NCI-H2081 treated with DMSO at 0.1 percent for 48 hours (cell line): ENCODE measurements around the gene MME.

ENCODE experiments used
- DNase-seq: peaks from one replicate; lab custom pipeline; 2025; lab: John Stamatoyannopoulos, UW

MME gene

DNA sequence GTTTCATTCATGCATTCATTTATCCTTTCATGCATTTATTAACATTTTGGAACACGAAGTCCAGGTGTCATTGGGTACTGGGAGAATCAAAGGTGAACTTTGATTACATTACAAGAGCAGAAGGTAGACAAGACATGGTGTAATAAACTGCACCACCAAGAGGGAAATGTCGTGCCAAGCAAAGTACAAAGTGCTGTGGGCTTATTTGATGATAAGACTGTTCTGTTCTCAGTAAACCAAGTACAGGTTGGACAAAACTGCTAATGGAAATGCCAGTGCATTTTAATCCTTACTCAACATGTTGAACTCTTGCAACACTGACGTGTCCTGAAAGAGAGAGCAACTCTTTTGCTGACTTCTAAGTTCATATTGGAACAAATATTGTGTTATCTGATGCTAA, 69.4 kb downstream of the MME start:
- DNase-seq, result no peak

DNA sequence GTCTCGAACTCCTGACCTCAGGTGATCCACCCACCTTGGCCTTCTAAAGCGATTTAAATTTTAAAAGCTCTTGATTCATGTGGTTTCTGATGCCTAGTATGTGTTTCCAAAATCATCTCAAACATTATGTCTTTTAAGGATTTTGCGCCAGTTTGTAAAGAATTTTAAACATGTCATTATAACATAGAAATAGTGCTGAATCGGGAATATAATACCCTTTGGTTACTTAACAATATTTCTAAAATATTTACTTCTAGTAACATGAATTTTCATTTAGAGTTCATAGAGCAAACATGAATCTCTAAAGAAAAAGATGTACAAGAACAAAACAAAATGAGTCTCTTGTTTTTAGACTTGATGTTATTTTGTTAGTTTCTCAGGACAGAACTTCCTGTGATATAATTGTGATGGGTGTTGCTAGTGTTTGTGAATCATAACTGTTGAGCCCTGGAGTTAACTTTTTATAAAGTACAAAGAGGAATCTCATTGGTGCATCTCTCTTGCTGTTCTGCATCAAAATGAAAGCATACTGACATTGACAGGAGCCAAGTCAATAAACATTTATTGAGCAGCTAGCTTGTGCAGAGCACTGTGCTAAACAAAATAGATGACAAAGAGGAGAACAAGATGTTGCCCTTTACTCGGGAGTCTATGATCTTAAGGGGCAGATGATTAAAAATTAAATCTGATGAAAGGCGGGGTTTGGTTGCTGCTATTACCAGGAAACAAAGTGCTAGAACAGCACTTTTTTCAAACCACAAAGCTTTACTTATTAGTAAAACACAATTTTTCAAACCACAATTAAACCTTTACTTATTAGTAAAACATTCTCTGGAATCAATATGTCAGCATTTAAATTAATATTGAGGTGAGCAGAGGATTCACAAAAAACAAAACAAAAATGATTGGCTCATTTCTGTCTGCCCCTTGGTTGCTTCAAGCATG, 73.4 kb downstream of the MME start:
- DNase-seq, result no peak

DNA sequence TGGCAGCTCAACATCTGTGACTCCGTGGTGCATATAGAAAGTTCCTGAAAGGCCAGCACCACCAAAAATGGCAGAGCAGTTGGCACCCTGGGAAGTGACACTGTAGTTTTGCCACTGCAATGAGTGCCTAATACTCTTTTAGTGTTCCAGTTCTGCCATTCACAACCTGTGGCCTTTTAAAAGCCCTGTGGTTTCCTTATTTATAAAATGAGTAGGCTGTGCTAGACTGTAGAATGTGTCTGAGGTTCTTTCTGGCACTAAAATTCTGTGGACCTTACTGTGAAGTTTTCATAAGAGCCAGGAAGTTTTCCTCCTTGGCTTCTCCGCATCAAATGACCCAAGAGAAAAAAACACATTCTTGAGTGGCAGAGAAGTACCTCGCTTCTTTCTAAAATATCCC, 74.1 kb downstream of the MME start:
- no peak for DNase-seq

DNA sequence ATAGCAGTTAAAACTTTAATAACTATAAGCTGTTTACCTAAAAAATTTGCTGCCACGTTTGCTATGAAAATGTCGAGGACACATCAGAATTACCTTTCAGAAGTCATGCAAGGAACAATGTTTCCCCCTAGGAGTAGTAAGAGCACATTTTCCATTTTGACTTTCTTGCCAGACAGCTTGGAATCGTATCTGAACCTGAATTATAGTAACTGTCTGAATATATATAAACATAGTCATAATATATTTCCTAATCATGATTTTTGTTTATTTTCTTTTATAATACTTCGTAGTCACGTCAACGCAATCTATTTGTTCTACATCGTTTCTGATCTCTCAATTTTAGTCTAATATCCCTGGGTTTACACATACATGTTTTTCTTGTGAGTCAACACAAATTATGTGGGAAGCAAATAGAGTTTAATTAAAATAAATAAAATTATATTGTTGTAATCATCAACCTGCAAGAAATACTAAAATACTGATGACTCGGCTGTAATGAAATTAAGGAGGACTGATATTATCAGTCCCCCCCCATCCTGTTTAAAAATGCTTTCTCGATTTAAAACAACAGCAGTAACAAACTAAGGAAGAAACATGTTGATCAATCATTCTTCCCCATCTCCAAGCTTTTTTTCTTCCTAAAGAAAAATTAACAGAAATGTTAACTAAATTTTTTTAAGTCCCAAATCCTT, 78.4 kb downstream of the MME start:
- DNase-seq, result no peak

DNA sequence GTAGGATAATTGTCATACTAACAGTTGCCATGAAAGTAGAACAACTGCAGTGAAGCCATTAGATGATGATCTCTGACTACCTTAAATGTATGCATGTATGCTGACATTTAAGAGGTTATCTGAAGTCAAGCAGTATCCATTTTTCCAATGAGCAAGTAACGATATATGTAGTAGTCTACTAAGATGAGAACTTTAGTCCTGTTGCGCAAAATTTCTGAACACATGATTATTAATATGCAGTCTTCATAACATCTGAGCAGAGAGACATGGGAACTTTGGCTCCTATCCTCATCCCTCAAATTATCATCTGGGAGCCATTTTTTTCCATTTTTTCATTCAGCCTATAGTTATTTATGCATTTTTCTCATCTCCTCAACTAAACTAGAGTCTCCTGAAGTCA, 79.2 kb downstream of the MME start:
- DNase-seq, result no peak

DNA sequence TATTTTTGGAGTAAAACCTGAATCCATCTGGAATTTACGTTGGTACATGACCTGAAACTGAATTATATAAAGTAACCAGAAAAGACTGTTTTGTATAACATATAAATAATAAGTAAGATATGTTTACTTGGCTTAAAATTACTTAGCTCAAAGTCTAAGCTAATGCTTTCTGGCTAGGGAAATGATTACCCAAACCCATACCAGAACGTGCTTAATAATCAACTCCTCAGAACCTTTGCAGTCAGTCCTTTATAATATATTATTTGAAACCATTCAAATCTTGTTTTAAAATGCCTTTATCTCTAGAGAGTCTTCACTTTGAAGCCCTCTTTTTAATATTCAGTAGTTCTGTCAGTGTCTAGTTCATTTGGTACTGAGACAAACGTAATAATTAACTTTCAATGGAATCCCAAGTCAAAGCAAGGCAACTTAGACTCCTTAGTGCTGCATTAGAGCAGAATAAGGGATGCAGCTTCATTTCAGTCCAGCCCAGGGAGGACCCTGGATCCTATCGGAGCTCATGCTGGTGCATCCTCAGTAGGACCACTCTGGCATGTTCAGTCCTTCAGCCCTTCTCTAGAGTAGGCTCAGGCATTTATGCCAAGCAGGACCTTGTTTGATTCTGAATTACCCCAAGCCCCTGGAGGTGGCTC, 81.6 kb downstream of the MME start:
- no peak for DNase-seq

DNA sequence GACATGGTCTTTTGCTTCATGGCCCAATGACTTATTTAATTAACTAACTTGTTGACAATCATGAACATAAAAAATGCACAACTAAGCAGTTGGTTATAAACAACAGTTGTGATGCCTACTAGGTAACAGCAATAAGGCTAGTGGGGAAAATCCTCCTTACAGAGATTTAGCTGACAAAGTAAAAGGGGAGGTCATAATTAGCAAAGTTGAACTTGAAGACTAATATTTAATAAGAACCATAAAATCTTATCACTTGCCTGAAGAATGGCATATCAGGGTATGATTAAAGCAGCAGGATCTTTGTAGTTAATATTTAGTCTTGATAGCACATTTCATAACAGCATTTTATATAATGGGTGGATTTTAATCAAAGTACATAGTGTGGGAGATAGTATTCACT, 84.2 kb downstream of the MME start:
- no peak for DNase-seq

DNA sequence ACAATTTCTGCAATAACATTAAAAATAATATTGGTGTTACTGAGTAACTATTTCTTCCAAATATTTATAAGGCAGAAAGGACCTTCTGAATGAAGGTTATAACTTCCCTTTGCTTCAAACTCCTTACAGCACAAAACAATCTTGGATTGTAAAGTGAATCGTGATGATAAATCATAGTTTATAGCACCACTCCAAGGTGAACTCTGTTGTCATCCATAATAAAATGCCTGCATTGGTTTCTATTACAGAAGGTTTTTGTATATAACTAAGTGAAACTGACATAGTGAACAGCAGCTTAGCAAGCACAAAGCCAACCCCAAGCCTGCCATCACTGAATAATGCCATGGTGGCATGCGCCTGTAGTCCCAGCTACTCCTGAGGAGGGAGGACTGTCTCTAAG, 86.3 kb downstream of the MME start:
- DNase-seq, result no peak

DNA sequence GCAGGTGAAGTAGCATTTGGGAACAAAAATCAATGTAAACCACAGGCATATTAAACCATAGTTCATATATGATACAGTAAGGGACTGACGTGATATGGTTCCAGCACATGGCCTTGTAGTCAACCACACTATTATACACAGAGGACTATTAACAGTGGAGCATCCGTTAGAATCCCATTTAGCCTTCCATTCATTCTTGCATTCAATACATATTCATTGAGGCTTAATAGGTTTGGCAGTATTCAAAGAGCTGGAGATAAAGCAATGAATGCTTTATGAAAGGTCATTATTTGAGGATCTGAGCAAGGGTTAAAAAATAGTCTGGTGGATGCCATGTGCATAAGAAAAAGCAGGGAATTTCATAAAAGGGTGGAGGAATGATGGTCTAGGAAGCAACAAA, 89.1 kb downstream of the MME start:
- no peak for DNase-seq

DNA sequence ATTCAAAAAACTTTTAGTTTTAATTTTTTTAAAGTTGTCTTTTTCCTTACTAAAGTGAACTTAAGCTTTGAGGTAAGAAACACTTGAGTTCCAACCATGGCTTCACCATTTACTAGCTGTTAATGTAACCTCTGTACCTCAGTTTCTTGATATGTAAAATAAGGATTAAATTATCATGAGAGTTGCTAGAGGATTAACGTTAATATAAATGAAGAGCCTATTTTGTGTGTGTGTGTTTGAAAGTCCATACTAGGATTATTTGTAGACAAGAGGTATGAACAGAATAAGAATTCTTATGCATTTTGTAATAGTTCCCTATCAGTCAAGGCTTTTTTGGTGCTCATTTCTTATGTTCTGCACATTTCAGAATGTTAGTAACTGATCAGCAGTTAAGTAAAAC, 93.7 kb downstream of the MME start:
- DNase-seq, result no peak

DNA sequence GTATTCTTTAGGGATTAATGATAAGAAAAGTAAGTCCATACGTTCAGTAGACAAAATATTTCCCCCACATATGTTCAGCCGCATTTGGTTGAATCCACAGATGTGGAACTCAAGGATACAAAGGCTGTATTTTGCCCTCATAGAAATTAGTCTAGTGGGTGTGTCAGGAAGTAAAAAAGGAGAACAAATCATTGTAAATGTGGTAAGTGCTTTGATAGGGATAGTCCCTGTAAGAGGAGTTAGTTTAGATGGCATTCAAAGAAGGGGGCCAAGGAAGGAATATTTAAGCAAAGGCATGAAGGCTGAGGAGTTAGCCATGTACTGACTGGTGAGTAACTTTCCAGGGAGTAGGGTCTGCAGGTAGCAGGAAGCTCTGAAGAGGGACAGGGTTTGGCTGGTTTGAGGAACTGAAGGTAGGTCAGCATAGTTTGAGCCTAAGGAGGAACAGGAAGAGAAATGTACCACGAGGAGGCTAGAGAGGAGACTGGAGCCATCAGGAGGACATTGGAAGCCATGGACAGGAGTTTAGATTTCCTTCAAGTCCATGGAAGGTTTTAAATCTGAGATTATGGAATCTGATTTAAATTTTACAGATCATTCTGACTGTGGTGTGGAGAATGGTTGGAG, 98.8 kb downstream of the MME start:
- no peak for DNase-seq

DNA sequence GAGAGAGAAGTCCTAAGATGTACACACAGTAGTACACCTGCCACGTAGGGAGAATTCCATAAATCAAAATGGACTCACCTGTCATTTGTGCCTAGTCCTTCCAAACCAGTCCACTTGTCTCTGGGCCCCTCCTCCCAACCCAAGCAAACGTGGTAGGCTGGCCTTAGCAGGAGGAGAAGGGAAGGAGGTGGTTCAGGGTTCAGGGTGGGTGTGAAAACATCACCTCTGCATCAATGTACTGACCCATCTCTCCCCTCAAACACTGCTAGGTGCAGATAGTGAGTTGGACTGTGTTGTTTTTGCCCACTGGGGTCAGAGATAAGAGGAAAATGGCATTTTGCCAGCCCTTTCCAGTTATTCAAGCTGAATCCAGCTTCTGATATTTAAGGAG, 99.3 kb downstream of the MME start:
- DNase-seq, result no peak

DNA sequence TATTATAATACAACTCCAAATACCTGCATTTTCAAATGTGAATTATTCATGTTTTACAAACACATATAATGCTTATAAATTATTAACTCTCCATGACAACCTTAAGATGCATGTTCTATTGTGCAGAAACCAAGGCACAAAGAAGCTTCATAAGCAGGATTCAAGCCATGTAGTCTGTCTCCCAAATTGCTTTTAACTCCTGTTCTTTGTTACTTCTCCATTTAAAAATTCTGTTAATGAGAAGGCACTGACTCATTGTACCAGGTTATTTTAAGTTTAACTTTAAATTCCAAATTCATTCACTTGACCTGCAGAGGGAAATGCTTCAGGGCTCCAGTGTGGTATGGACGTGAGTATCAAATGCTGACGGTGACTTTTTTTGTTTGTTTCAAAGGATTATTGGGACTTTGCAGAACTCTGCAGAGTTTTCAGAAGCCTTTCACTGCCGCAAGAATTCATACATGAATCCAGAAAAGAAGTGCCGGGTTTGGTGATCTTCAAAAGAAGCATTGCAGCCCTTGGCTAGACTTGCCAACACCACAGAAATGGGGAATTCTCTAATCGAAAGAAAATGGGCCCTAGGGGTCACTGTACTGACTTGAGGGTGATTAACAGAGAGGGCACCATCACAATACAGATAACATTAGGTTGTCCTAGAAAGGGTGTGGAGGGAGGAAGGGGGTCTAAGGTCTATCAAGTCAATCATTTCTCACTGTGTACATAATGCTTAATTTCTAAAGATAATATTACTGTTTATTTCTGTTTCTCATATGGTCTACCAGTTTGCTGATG, 100.0 kb downstream of the MME start:
- DNase-seq, result no peak

DNA sequence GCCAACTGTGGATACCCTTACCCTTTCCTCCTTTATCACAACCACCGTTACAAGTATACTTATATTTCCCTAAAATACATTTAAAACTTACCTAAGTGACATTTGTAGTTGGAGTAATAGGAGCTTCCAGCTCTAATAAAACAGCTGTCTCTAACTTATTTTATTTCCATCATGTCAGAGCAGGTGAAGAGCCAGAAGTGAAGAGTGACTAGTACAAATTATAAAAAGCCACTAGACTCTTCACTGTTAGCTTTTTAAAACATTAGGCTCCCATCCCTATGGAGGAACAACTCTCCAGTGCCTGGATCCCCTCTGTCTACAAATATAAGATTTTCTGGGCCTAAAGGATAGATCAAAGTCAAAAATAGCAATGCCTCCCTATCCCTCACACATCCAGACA, 102.3 kb downstream of the MME start:
- DNase-seq, result no peak

DNA sequence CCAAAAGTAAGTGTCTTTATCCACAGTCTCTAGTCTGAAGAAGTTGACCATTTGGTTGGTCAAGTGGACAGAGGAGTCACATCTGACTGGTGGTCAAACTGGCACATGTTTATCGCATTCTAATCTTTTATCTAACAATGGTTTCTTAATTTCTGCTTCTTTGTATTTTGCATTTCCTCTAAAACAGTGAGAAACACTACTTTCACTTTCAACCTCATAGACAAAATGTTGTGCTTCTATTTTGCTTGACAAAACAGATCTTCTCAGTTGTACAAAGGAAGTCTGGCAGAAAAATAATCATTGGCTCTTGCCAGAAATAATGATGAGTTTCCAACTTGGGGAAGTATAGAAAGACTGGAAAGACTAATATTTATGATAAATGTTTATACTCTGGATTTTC, 103.9 kb downstream of the MME start:
- DNase-seq, result no peak

DNA sequence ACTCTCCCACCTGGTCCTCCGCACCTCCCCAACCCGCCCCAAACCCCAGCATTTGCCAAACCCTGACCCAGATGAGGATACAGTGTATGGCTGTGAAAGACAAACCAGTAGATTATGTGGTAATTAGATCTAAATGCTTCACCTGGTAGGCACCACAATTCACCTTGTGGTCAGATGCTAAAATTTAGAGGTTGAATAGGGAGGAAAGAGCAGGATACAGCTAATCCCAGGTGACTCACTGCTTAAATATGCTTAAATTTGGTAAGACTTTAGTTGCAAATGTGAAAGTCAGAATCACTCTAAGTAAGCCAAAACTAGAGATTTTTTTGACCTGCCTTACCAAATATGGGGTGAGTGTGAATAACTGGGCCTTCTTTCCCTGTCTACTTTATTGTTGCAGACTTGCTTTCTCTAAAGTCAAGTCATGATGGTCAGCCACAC, 105.5 kb downstream of the MME start:
- DNase-seq, result no peak

DNA sequence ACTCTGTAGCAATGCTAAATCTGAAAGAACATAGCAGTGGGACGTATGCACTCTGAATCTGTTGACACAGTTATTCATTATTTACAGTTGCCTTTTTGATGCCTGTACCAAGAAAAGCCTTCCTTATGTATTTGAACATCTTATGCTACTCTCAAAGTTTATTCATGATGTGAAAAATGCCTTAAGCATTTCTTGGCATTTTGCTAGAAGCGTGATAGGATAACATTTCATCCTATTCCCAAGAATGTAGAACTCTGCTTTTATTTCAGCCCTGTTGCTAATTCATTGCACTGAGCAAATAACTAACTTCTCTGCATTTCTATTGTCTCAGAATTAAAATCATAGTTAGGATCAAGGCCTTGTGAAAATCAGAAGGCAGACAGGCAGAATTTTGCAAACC, 107.9 kb downstream of the MME start:
- DNase-seq, result no peak

DNA sequence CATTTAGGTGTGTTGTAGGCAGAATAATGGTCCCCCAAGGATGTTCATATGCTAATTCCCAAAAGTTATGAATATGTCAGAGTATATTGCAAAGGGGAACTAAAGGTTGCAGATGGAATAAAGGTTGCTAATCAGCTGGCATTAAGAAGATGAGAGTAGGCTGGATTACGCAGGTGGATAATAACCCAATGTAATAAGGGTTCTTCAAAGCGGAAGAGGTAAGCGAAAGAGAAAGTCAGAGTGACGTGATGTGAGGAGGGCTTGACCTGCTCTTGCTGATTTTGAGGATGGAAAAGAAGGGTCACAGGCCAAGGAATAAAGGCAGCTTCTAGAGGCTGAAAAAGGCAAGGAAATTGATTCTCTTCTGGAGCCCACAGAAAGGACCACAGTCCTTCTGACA, 109.4 kb downstream of the MME start:
- DNase-seq, result no peak

DNA sequence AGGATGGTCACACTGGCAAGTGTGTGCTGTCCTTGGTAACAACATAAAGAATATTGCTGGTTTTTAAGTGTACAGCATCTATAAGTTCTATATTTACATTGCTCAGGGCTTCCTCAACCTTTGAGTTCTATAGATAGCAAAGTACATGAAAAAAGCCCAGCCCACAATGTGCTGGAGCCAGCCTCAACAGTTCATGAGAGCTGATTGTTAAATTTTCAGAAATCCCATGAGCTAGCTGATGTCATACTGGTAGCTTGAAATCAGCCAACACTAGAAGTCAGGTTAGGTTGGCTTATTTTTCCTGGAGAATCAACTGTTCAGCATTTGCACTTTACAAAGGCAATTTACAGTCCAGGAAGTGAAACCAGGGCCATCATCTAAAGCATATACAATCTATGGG, 110.6 kb downstream of the MME start:
- DNase-seq, result no peak

DNA sequence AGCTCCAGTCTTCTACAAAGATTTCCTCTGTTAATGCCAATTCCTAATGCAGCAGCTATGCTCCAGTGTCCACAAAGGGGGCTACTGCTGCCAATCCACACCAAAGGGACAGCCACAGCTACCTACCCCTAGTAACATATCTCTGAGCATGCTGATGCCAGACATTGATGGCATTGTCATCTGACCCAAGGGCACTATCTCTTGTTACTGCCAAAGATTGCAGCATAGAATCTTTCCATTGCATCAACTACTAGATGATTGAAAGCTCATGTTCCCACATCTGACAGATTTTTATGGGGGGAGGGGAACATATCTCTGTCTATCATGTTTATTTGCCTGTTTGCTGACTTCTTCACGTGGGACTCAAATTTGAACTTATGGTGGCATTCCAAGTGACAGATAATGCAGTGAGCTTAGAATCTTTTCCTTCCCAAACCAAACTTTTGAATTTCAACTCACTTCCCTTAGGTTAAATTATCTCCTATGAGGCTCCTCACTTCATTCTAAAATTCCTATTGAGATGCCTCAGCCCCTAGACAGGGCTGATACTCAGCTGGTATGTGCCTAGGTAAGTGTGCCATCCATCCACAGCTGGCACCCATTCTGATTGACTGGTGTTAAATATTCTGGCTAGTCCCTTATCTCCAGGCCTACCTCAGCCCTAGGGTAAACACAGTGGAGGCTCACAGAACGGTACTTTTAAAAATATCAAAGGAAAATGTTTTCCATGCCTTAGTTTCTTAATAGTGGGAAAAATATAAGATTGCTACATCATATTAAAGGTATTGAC, 113.0 kb downstream of the MME start:
- no peak for DNase-seq

DNA sequence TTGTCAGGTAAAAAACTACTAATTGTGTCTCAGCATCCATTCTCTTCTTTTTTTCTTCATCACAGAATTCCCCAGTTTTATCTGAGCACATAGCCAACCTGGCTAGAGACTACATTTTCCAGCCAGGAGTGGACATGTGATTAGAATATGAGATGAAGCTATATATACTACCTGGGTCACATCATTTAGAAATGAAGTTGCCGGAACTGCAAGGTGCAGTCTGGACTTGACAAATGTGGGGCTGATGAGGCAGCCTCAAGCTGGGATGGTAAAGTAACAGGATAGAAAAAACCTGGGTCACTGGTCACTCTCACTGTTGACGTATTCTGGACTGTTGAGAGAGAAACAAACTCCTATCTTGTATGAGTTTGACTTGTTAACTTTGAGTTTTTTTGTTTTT, 113.7 kb downstream of the MME start:
- no peak for DNase-seq
